A673 (cell line): ENCODE data around the gene RBMS1. TPM values are rescaled to one million over a fixed set of nuclear protein-coding genes. Genes with fewer than 3 reads are reported as not detected.
A peak's percentile ranks its signal among the peaks of the same experiment; 100 is the strongest.

Source experiments
- BruUV-seq: library from RNA; stranded (reverse); fragments of 400-500 nt; replicated peaks from 2 replicates; lab custom pipeline; 2021; lab: Mats Ljungman, UMichigan
- CTCF ChIA-PET: fragments of 300-600 bp; sonication (Branson Sonifier 250); formaldehyde crosslinking; loops from one replicate; lab custom pipeline; 2022; ENCODE audit warnings: antibody characterized with exemption; lab: Charles Lee
- POLR2A ChIA-PET: fragments of 300-600 bp; sonication (Branson Sonifier 250); formaldehyde crosslinking; loops from one replicate; lab custom pipeline; 2022; ENCODE audit warnings: antibody characterized with exemption; ENCODE audit not compliant: low non-redundant PET; lab: Charles Lee
- DNase-seq: peaks from one replicate; pipeline ENCODE4 v3.0.0-alpha.2; 2015; ENCODE audit warnings: low spot score
- H3K27ac ChIP-seq: fragments of 200-600 bp; sonication (generic); 2 replicates; pipeline ENCODE4 v1.5.1; 2016; ENCODE audit warnings: mixed run types, low read depth, mild to moderate bottlenecking, mixed read lengths, antibody characterized with exemption, low read length; ENCODE audit not compliant: poor library complexity, severe bottlenecking
- H3K27me3 ChIP-seq: fragments of 200-600 bp; sonication (generic); replicated peaks from 2 replicates; pipeline ENCODE4 v1.6.1; 2017; ENCODE audit warnings: mixed run types, low read depth, mild to moderate bottlenecking, mixed read lengths, antibody characterized with exemption, low read length; ENCODE audit not compliant: insufficient read depth, poor library complexity
- H3K36me3 ChIP-seq: fragments of 200-600 bp; sonication (generic); 2 replicates; pipeline ENCODE4 v1.6.1; 2016; ENCODE audit warnings: mixed run types, mild to moderate bottlenecking, mixed read lengths, antibody characterized with exemption, low read length; ENCODE audit not compliant: insufficient read depth, poor library complexity, severe bottlenecking
- H3K4me1 ChIP-seq: fragments of 200-600 bp; sonication (generic); 2 replicates; pipeline ENCODE4 v1.6.1; 2017; ENCODE audit warnings: mixed run types, mild to moderate bottlenecking, mixed read lengths, antibody characterized with exemption, low read length; ENCODE audit not compliant: insufficient read depth, poor library complexity, severe bottlenecking
- H3K4me3 ChIP-seq: fragments of 200-600 bp; sonication (generic); 2 replicates; pipeline ENCODE4 v1.5.1; 2016; ENCODE audit warnings: low read depth, mixed run types, mild to moderate bottlenecking, mixed read lengths, low read length; ENCODE audit not compliant: poor library complexity, severe bottlenecking
- H3K9me3 ChIP-seq: fragments of 200-600 bp; sonication (generic); 2 replicates; pipeline ENCODE4 v1.6.1; 2016; ENCODE audit warnings: mixed run types, low read depth, mild to moderate bottlenecking, mixed read lengths, antibody characterized with exemption, low read length; ENCODE audit not compliant: poor library complexity, severe bottlenecking
- CTCF ChIP-seq: fragments of 300-800, 200-600 bp; sonication (generic); conservative IDR thresholded peaks from 2 replicates; pipeline ENCODE4 v1.5.1; 2017; ENCODE audit warnings: low read depth, mild to moderate bottlenecking, antibody characterized with exemption, low read length, moderate library complexity, mixed read lengths
- EZH2 ChIP-seq: fragments of 200-600 bp; sonication (generic); IDR thresholded peaks from 2 replicates; pipeline ENCODE4 v1.6.1; 2017; ENCODE audit warnings: borderline replicate concordance, low read depth, mild to moderate bottlenecking, mixed read lengths, antibody characterized with exemption, low read length; ENCODE audit not compliant: poor library complexity, severe bottlenecking
- intact Hi-C: fragments of 100-400 bp; cut with micrococcal nuclease; formaldehyde crosslinking; loops from one replicate; pipeline ENCODE4 v1.10.0; 2022; ENCODE audit not compliant: unreplicated experiment
- total RNA-seq: library from RNA; stranded (reverse); gene quantifications from 2 replicates; pipeline ENCODE4 v1.2.3, GENCODE V29; 2021

RBMS1 gene
- total RNA-seq, 1 experiment from 2014 or later = 84.9 TPM

GRCh38 chr2:160479269-160479668 is 14.3 kb downstream of the RBMS1 start:
- ChIA-PET CTCF (no interaction called here), POLR2A (no interaction called here)
- intact Hi-C loops = no loop called here
- no peaks in the 10 kb centered on the region for H3K9me3 ChIP-seq
- TF ChIP-seq CTCF = no peak
- no peak for TF ChIP-seq EZH2
- BruUV-seq = no TSS peak
- H3K4me3 ChIP-seq = no peak overlapping the region
- no peak overlapping the region for H3K27ac ChIP-seq
- peaks cover 54% of the 10 kb centered on the region for H3K4me1 ChIP-seq
- H3K27me3 ChIP-seq = no peaks in the 10 kb centered on the region
- no peak for DNase-seq
- no peaks in the 10 kb centered on the region for H3K36me3 ChIP-seq

- intact Hi-C loops = no loop called here
- no peaks in the 10 kb centered on the region for H3K9me3 ChIP-seq
- CTCF ChIA-PET = no interaction called here
- H3K27me3 ChIP-seq = no peaks in the 10 kb centered on the region
- POLR2A ChIA-PET = no interaction called here
- H3K36me3 ChIP-seq = no peaks in the 10 kb centered on the region
- no TSS peak for BruUV-seq
- no peak overlapping the region for H3K4me3 ChIP-seq
- peak; percentile 20 for DNase-seq
- peaks cover 57% of the 10 kb centered on the region for H3K4me1 ChIP-seq
- TF ChIP-seq CTCF (no peak), EZH2 (no peak)
- H3K27ac ChIP-seq = no peak overlapping the region
These were observed 14.9 kb downstream of the RBMS1 start for GRCh38 chr2:160478660-160479059.

GRCh38 chr2:160477032-160477431 is 16.6 kb downstream of the RBMS1 start:
- Histone ChIP-seq H3K4me1 (peaks cover 58% of the 10 kb centered on the region), H3K4me3 (no peak overlapping the region), H3K27me3 (no peaks in the 10 kb centered on the region), H3K36me3 (no peaks in the 10 kb centered on the region), H3K9me3 (no peaks in the 10 kb centered on the region), H3K27ac (no peak overlapping the region)
- ChIA-PET CTCF (no interaction called here), POLR2A (interaction anchor here (0.6 kb wide), 1 partner anchor 14 kb away, joined by 7 read pairs; no protein-coding TSS in a partner anchor)
- no peak for DNase-seq
- BruUV-seq = no TSS peak
- intact Hi-C loops = no loop called here
- TF ChIP-seq EZH2 = no peak
- no peak for TF ChIP-seq CTCF
